Measurements from ENCODE around the gene PFN3.

PFN3 gene

DNA sequence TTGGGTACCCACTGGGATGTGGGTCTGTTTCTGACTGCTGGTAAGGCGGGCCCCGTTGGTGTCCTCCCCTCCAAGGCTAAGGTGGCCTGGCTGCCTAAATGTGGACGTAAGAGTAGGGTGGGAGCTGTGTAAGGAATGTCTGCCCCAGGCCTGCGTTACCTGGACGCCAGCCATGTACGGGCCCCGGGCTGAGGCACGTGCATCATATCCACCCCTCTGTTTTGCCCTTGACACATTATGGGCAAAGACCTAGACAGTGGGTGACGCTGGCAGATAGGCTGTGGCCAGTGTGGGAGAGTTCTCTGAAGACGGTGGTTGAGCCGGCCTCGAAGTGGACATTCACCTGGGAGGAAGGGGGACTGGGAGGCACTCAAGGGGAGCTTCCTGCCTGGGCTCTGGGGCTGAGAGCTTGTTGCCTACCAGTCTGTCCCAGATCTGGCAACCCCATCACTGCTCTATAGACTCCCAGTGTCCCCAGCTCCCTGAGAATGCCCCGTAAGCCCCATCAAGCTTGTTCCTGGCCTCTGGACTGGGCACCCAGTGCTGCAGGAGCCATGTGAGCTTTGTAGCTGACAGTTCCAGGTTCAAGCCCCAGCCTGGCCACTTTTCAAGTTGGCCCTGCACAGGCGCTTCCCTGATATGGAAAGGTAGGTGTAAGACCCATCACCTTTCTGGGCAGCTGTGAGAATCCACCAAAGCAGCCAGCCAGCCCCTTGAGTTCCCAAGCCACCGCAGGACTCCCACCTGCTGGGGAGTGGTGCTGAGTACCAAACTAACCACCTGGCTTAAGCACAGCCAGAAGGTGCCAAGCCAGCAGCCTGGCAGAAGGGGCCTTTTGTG, 42.9 kb upstream of the PFN3 start:
- TF ChIP-seq JUND (IDR thresholded peaks at IDR 0.05; ENCODE audit: low read depth) = no peak
- in situ Hi-C loops (cut with HindIII; ENCODE audit: low pct_unique_long_range_greater_than_20kb, low sequenced_read_pairs) = no loop called here
- DNase-seq (ENCODE audit: low read depth in 1 of 2, low spot score in 1 of 2) = no peak

DNA sequence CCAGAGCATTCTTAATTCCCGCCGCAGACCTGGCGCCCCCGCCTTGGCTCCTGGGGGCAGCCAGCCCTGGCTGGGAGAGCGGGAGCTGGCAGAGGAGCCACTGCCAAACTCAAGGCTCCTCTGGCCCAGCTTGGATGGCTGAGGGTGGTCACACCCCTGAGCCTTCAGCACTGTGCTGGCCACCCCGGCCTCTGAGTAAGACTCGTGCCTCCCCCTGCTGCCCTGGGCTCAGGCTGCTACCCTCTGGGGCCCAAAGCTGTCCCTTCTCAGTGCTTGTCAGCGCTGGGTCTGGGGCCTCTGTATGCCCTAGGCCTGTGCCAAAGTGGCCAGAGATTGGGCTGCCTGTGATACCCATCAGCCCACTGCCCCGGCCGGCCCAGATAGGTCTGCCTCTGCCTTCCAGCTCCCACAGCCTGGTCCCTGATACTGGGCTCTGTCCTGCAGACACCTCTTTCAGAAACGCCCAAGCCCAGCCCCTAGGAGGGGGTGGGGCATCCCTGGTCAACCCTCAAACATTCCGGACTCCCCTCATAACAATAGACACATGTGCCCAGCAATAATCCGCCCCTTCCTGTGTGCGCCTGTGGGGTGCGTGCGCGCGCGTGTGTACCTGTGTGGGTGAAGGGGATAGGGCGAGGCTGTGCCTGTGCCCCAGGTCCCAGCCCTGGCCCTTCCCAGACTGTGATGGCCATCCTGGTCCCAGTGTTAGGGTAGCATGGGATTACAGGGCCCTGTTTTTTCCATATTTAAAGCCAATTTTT, 41.8 kb upstream of the PFN3 start:
- TF ChIP-seq JUND (IDR thresholded peaks at IDR 0.05; ENCODE audit: low read depth) = no peak
- in situ Hi-C loops (cut with HindIII; ENCODE audit: low pct_unique_long_range_greater_than_20kb, low sequenced_read_pairs) = no loop called here
- no peak for DNase-seq (ENCODE audit: low read depth in 1 of 2, low spot score in 1 of 2)

DNA sequence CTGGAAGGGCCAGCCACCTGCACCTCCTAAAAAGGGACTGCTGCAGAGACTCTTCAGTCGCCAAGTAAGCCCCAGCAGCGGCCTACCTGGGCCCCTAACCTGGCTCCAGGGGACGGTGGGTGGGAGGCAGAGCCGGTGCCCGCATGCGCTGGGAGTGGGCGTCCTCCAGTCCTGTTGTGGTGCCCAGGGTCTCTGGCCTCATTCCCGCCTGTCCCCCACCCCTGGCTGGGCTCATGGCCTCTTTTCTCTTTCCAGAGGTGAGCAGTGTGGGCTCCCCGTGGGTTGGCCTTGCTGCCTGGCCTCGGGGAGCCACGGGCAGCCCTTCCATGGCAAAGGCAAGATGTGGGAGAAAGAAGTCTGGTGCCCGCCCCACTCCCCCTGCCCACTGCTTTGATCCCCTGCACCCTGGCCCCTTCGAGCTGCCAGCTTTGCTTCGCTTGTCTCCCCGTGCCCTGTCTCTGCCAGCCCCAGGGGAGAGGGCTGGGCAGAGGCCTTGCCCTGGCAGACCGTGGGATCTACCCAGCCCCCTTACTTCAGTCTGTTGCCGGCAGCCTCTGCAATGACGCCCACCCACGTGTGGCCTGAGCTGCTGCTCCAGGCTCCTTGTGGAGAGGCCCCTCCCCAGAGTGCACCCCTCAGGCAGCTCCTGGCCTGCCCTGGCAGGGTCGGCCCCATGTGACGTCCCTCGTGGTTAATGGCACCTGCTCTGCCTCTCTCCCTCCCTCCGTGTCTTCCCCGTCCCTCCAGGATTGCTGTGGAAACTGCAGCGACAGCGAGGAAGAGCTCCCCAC, 40.7 kb upstream of the PFN3 start:
- DNase-seq (ENCODE audit: low read depth in 1 of 2, low spot score in 1 of 2) = no peak
- no peak for TF ChIP-seq JUND (IDR thresholded peaks at IDR 0.05; ENCODE audit: low read depth)
- in situ Hi-C loops (cut with HindIII; ENCODE audit: low pct_unique_long_range_greater_than_20kb, low sequenced_read_pairs) = no loop called here

DNA sequence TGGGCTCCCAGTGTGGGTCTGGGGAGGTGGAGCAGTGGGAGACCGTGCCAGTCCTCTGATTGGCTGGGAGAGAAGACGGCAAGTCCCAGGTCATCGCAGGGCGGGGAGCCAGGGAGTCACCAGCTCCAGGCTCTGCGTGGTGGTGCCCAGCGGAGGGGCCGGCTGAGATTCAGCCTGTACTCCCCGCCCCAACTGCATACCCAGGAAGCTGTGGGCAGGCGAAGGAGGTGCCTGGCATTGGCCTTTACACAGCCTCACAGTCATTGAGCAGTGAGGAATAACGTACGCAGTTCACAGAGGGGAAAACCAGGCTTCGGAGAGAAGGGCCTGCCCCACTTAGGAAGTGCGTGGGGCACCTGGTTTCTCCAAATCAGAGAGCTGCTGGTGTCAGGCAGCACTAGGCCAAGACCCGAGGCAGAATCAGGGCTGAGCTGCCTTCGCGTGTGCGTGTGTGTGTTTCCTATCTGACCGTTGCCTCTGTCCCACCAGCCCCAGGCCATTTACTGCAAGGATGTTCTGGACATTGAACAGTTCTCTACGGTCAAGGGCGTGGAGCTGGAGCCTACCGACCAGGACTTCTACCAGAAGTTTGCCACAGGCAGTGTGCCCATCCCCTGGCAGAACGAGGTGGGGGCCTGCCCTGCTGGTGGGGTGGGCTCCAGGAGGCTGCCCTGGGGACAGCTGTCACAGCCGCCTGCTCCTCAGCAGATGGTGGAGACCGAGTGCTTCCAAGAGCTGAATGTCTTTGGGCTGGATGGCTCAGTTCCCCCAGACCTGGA, 39.9 kb upstream of the PFN3 start:
- DNase-seq (ENCODE audit: low read depth in 1 of 2, low spot score in 1 of 2) = no peak
- in situ Hi-C loops (cut with HindIII; ENCODE audit: low pct_unique_long_range_greater_than_20kb, low sequenced_read_pairs) = no loop called here
- TF ChIP-seq JUND (IDR thresholded peaks at IDR 0.05; ENCODE audit: low read depth) = no peak

DNA sequence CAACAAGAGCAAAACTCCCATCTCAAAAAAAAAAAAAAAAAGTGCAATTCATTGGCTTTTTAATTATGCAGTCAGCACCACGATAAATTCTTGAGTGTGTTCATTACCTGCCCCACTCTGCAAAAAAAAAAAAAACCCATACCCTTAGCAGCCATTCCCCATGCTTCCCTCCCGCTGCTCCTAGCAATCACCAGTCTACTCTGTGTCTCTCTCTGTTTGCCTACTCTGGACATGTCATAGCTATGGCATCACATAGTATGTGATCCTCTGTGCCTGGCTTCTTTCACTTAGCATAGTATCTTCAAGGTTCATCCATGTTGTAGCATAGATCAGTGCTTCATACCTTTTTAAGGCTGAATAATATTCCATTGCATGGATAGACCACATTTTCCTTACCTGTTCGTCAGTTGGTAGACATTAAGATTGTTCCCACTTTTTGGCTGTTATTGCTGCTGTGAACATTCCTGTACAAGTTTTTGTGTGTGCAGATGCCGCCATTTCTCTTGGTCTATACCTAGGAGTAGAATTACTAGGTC, 39.1 kb upstream of the PFN3 start:
- TF ChIP-seq JUND (IDR thresholded peaks at IDR 0.05; ENCODE audit: low read depth) = no peak
- in situ Hi-C loops (cut with HindIII; ENCODE audit: low pct_unique_long_range_greater_than_20kb, low sequenced_read_pairs) = no loop called here
- DNase-seq (ENCODE audit: low read depth in 1 of 2, low spot score in 1 of 2) = no peak

DNA sequence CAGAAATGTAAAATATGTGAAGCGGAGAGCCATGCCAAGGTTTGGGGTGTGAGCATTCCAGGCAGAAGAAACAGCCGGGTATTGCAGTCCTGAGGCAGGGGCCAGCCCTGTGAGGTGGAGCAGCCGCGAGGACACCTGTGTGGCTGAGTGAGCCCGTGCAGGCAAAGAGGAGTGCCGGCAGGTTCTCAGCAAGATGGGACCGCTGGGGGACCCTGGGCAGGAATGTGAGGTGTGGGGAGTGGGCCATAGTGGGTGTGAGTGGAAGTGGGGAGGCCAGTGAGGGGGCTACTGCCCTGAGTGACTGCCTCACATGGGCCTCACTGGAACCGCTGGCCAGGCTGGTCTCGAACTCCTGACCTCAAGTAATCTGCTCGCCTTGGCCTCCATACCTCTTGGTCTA, 38.0 kb upstream of the PFN3 start:
- in situ Hi-C loops (cut with HindIII; ENCODE audit: low pct_unique_long_range_greater_than_20kb, low sequenced_read_pairs) = no loop called here
- TF ChIP-seq JUND (IDR thresholded peaks at IDR 0.05; ENCODE audit: low read depth) = no peak

DNA sequence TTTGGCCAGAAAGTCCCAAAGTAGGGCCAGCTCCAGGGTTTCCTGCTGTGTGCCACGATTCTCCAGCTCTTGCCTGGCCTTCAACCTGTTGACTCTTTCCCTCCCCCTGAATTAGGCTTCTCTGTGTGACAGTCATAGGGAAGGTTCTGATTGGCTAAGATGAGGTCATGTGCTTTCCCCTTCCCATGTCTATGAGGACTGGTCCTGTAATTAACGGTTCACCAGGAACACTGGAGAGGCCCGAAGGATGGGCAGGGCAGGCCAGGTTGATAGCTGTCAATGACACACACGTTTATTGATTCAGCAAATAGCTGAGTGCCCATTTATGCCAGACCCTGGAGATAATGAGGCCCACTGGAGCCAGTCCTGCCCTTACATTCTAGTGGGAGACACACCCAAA, 37.2 kb upstream of the PFN3 start:
- TF ChIP-seq JUND (IDR thresholded peaks at IDR 0.05; ENCODE audit: low read depth) = no peak
- in situ Hi-C loops (cut with HindIII; ENCODE audit: low pct_unique_long_range_greater_than_20kb, low sequenced_read_pairs) = no loop called here
- DNase-seq (ENCODE audit: low read depth in 1 of 2, low spot score in 1 of 2) = no peak

More for the DNA sequence above, 38.0 kb upstream of the PFN3 start:
- no peak for DNase-seq (ENCODE audit: low read depth in 1 of 2, low spot score in 1 of 2)

DNA sequence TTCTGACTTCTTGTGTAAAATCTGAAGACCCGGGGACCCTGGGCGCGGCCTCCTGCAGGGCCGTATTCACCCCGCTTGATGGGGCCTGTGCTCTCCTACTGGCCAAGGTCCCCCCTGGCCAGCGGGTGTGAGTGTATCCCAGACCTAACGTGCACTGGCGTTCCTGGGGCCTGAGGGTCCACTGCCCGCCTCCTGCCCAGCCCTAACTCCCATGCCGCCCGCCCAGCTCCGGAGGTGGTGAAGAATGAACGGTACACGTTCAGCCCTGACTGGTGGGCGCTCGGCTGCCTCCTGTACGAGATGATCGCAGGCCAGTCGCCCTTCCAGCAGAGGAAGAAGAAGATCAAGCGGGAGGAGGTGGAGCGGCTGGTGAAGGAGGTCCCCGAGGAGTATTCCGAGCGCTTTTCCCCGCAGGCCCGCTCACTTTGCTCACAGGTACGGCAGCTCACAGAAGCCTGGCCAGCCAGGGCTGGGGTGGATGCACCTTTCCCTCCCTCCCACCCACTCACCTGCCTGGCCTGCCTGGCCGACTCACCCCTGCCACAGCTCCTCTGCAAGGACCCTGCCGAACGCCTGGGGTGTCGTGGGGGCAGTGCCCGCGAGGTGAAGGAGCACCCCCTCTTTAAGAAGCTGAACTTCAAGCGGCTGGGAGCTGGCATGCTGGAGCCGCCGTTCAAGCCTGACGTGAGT, 35.5 kb upstream of the PFN3 start:
- in situ Hi-C loops (cut with HindIII; ENCODE audit: low pct_unique_long_range_greater_than_20kb, low sequenced_read_pairs) = no loop called here

DNA sequence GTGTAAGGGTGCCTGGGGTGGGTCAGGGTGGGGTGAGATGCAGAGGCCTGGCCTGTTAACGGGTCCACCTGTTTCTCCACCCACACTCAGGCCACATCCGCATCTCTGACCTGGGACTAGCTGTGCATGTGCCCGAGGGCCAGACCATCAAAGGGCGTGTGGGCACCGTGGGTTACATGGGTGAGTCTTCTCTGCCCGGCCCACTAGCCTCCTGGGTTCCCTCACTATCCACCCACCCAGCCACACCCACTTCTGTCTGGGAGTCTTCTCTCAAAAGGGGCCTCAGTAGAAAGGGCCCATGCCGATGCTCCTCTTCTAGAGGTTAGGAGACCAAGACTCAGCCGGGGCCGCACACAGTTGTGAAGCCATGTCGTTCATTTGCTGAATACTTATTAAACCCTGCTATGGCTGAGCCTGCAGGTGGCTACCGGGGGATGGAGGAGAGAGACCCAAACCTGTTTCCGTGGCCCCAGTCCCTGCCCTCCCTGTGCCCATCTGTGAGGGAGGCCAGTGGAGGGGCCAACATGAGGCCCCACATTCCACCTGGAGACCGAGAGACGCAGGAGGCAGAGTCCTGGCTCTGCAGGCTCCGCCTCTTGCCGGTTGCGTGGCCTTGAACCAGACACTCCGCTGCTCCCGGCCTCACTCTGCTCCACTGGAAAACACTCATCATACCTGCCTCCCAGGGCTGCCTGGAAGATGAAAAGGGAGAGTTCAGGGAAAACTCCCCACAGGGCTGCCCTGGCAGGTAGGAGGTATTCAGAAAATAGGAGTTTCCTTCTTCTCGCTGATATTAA, 34.7 kb upstream of the PFN3 start:
- in situ Hi-C loops (cut with HindIII; ENCODE audit: low pct_unique_long_range_greater_than_20kb, low sequenced_read_pairs) = no loop called here
- TF ChIP-seq JUND (IDR thresholded peaks at IDR 0.05; ENCODE audit: low read depth) = no peak
- DNase-seq (ENCODE audit: low read depth in 1 of 2, low spot score in 1 of 2) = no peak

More for the DNA sequence above, 35.5 kb upstream of the PFN3 start:
- DNase-seq (ENCODE audit: low read depth in 1 of 2, low spot score in 1 of 2) = no peak
- no peak for TF ChIP-seq JUND (IDR thresholded peaks at IDR 0.05; ENCODE audit: low read depth)

DNA sequence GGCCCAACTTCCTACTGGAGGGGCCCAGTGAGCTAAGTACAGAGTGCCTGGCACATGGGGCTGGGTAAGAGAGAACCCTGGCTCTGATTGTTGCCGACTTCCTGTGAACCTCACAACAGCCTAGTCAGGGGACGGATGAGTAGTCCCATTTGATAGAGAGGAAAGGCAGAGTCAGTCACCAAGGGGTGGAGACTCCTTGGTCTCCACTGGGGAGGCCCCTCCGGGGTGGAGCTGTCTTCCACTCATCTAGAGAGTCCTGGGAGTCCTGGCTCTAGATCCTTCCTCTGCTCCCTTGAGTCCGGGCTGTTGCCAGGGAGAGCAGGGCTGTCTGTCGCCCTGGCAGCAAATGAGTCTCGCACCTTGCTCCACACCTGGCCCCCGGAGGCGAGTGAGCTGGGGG, 34.0 kb upstream of the PFN3 start:
- DNase-seq (ENCODE audit: low read depth in 1 of 2, low spot score in 1 of 2) = no peak
- no peak for TF ChIP-seq JUND (IDR thresholded peaks at IDR 0.05; ENCODE audit: low read depth)
- in situ Hi-C loops (cut with HindIII; ENCODE audit: low pct_unique_long_range_greater_than_20kb, low sequenced_read_pairs) = no loop called here
